Fibroblast of villous mesenchyme (primary cell): ENCODE data around the gene CREBZF. TPM values are rescaled to one million over a fixed set of nuclear protein-coding genes. Genes with fewer than 3 reads are reported as not detected.

Experiments used
- DNase-seq: peaks from one replicate; pipeline ENCODE4 v3.0.0-alpha.2; 2010; ENCODE audit warnings: low read depth
- H3K4me3 ChIP-seq: 2 replicates; pipeline ENCODE4 v1.5.1; 2011; ENCODE audit warnings: low read depth, mild to moderate bottlenecking, low read length
- total RNA-seq: library from RNA; depleted of rRNA; stranded (reverse); fragments of >200 nt; gene quantifications from 2 replicates; pipeline ENCODE4 v1.2.3, GENCODE V29; 2012
- TF ChIP-seq, protein P1 (sequence below): IDR thresholded peaks from 2 replicates; pipeline ENCODE4 v1.5.1; 2012; ENCODE audit warnings: low read depth, mild to moderate bottlenecking, low read length; ENCODE audit not compliant: insufficient read depth

CREBZF gene
- 41.5 and 49.9 TPM in 2 replicates for total RNA-seq

GRCh38 chr11:85664615-85665481 lies at the start of gene CREBZF:
CREBZF (minus strand) TSS chr11:85665129; CDS start chr11:85664875, 254 bp downstream.
- peak within 1 kb of the TSS; percentile 97 for H3K4me3 ChIP-seq
- TF ChIP-seq, protein P1, sequence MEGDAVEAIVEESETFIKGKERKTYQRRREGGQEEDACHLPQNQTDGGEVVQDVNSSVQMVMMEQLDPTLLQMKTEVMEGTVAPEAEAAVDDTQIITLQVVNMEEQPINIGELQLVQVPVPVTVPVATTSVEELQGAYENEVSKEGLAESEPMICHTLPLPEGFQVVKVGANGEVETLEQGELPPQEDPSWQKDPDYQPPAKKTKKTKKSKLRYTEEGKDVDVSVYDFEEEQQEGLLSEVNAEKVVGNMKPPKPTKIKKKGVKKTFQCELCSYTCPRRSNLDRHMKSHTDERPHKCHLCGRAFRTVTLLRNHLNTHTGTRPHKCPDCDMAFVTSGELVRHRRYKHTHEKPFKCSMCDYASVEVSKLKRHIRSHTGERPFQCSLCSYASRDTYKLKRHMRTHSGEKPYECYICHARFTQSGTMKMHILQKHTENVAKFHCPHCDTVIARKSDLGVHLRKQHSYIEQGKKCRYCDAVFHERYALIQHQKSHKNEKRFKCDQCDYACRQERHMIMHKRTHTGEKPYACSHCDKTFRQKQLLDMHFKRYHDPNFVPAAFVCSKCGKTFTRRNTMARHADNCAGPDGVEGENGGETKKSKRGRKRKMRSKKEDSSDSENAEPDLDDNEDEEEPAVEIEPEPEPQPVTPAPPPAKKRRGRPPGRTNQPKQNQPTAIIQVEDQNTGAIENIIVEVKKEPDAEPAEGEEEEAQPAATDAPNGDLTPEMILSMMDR = peak; percentile 1
- DNase-seq = peak; percentile 96

DNA sequence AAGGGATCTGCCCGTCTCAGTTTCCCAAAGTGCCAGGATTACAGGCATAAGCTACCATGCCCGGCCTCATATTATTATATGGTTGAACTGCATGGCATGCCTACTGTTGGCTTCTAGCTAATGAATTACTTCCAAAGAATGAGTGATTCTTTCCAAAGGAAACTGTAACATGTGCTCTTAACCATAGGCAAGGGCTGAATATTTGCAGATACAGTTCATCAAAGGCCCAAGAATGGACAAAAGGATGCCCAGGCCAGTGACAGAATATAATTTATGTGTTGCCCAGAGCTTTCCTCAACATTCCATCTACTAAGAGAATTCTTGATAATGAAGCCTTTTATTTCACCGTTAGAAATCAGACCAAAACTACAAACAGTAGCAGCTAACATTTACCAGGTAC lies 48.0 kb upstream of the CREBZF start:
- TF ChIP-seq, protein P1 = no peak
- no peak overlapping the region for H3K4me3 ChIP-seq
- no peak for DNase-seq

- TF ChIP-seq, protein P1 = no peak
- no peak overlapping the region for H3K4me3 ChIP-seq
- DNase-seq = peak; percentile 50
These were observed 46.0 kb upstream of the CREBZF start for GRCh38 chr11:85710917-85711316.

GRCh38 chr11:85709941-85710702 lies 45.2 kb upstream of the CREBZF start:
- TF ChIP-seq, protein P1 = no peak
- DNase-seq = no peak
- H3K4me3 ChIP-seq = no peak overlapping the region

- TF ChIP-seq, protein P1 = no peak
- no peak for DNase-seq
- no peak overlapping the region for H3K4me3 ChIP-seq
These were observed 40.9 kb upstream of the CREBZF start for GRCh38 chr11:85705800-85706199.

GRCh38 chr11:85704967-85705366 lies 40.0 kb upstream of the CREBZF start:
- TF ChIP-seq, protein P1 = no peak
- no peak overlapping the region for H3K4me3 ChIP-seq
- DNase-seq = no peak
